ENCODE measurements around the gene HPX. TPM values are rescaled to one million over a fixed set of nuclear protein-coding genes. Genes with fewer than 3 reads are reported as not detected.

The HPX gene
- total and polyA plus RNA-seq, 10 donors, result 0.65 to 3.8 (median 1.4) TPM; not detected in 1

DNA sequence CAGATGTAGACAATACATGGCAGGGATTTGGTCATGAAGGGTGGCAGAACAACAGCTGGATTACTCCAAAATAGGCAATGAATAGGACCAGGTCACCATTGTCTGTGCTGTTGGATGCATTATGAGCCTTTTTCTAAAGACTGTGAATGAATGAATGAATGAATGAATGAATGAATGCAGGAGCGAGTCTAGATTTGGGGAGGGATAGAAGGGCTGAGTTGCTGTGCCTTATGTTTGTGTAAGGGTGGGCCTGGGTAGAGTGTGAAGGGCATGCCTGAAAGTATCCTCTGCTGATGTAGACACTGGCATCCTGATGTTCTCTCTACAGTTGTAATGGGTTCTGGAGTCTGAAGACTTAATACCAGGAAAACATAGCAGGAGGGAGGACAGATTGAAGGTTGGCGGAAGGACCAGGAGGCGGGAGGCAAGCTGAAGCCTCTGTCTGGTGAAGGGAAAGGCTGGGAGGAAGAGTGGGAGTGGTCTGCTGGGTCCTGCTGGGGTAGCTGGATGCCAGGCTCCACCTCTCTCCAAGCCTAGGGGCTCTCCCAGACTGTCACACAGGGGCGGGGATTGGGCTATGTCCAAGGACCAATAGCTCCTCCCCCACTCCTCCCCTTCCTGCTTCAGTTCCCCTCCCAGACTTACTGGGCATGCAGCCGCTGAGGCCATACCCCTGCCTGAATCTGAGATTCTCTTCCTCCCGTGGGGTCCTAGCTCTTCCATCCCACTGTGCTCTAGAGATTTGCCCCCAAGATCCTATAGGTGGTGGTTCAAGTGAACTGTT is 28.1 kb upstream of the HPX start:
- no peaks in the 10 kb centered on the region for H3K9me3 ChIP-seq
- H3K36me3 ChIP-seq, result peaks cover 0 to 17% (median 11%) of the 10 kb centered on the region in 6 donors
- peaks cover 12 to 38% (median 27%) of the 10 kb centered on the region in 6 donors for H3K4me1 ChIP-seq
- peak overlapping the region; percentile 38 to 74 (median 59) for H3K27ac ChIP-seq
- H3K4me3 ChIP-seq, result peak overlapping the region in 1 of 8 donors; percentile 2
- peak; percentile 87 for DNase-seq
- TF ChIP-seq POLR2AphosphoS5 (IDR thresholded peaks at IDR 0.05) (peak; percentile 35 to 70 (median 46)), POLR2A (IDR thresholded peaks at IDR 0.05) (no peak)
- TF ChIP-seq, protein P1, sequence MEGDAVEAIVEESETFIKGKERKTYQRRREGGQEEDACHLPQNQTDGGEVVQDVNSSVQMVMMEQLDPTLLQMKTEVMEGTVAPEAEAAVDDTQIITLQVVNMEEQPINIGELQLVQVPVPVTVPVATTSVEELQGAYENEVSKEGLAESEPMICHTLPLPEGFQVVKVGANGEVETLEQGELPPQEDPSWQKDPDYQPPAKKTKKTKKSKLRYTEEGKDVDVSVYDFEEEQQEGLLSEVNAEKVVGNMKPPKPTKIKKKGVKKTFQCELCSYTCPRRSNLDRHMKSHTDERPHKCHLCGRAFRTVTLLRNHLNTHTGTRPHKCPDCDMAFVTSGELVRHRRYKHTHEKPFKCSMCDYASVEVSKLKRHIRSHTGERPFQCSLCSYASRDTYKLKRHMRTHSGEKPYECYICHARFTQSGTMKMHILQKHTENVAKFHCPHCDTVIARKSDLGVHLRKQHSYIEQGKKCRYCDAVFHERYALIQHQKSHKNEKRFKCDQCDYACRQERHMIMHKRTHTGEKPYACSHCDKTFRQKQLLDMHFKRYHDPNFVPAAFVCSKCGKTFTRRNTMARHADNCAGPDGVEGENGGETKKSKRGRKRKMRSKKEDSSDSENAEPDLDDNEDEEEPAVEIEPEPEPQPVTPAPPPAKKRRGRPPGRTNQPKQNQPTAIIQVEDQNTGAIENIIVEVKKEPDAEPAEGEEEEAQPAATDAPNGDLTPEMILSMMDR (IDR thresholded peaks at IDR 0.05 in 8 of 11, conservative IDR thresholded peaks at IDR 0.05 in 3 of 11), result no peak
- intact Hi-C loops (cut with DNase I; ENCODE audit: low total_unique reads), result no loop called here
- H3K27me3 ChIP-seq (replicated peaks in 1 of 7), result no peaks in the 10 kb centered on the region
- WGBS, 5 donors, result 24 to 40% (median 32%) methylated on average over 6 of the region's 6 CpGs

DNA sequence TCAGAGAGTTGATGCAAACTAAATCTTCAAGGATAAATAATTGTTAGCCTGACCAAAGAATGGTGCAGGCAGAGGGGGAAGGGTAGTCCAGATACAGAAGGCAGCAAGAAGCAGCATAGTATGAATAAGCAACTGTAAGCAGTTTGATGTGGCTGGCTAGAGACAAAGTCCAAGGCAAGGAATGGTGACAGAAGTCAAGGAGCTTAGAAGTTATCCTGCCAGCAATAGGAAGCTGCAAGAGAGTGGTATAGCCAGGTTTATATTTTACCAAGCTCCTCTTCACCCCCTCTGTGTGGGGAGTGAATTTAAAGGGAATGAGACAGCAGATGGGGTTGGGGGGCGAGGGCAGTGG is 18.3 kb upstream of the HPX start:
- H3K9me3 ChIP-seq, result no peaks in the 10 kb centered on the region
- H3K4me1 ChIP-seq, result no peaks in the 10 kb centered on the region
- TF ChIP-seq, protein P1 (IDR thresholded peaks at IDR 0.05 in 8 of 11, conservative IDR thresholded peaks at IDR 0.05 in 3 of 11), result no peak
- TF ChIP-seq POLR2A (IDR thresholded peaks at IDR 0.05), result no peak
- no peak for TF ChIP-seq POLR2AphosphoS5 (IDR thresholded peaks at IDR 0.05)
- no peak overlapping the region for H3K4me3 ChIP-seq
- intact Hi-C loops (cut with DNase I; ENCODE audit: low total_unique reads), result no loop called here
- H3K36me3 ChIP-seq, result peaks cover 0 to 92% (median 41%) of the 10 kb centered on the region in 6 donors
- H3K27ac ChIP-seq, result no peak overlapping the region
- no peak for DNase-seq
- no peaks in the 10 kb centered on the region for H3K27me3 ChIP-seq (replicated peaks in 1 of 7)
- 63 to 93% (median 81%) methylated on average over 1 of the region's 1 CpG for WGBS, 5 donors

DNA sequence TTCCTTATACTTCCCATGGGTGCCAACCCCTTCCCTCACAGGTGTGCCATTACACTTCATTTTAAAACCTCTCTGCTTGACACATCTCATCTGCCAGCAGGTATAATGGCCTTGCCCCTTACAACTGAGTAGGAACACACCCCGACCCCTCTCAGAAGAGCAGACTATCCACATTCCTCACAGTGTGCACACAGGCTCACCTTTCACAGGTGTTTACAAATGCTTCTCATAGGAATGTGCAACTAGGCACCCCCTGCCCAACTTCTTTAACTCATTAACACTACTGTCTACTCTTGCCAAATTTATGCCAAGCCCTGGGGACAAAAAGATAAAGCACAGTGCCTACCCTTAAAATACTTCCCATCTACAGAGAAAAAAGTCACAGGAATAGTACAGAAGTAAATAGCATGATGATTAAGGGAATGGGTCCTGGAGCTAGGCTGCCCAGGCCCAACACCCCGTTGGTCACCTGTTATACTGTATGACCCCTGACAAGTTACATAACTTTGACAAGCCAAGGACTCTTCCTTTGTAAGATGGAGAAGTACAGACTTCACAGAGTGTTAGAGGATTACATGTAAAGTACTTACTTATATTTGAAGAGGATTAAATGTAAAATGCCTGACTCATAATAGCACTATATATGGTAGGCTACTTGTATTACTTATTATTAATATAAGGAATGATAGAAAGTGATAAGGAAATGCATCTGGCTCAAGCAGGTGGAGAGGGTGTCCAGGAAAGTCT is 17.7 kb upstream of the HPX start:
- intact Hi-C loops (cut with DNase I; ENCODE audit: low total_unique reads), result no loop called here
- Histone ChIP-seq H3K4me1 (no peaks in the 10 kb centered on the region), H3K9me3 (no peaks in the 10 kb centered on the region), H3K36me3 (peaks cover 0 to 92% (median 45%) of the 10 kb centered on the region in 6 donors), H3K27me3 (replicated peaks in 1 of 7) (no peaks in the 10 kb centered on the region), H3K4me3 (no peak overlapping the region), H3K27ac (no peak overlapping the region)
- 74 to 88% (median 86%) methylated on average over 2 of the region's 2 CpGs for WGBS, 5 donors
- no peak for DNase-seq
- TF ChIP-seq, protein P1 (IDR thresholded peaks at IDR 0.05 in 8 of 11, conservative IDR thresholded peaks at IDR 0.05 in 3 of 11), result no peak
